ENCODE results near the gene BIRC7. TPM values are rescaled to one million over a fixed set of nuclear protein-coding genes. Genes with fewer than 3 reads are reported as not detected.

BIRC7 gene
- polyA plus RNA-seq, 1 donor from 2014 or later: not detected

DNA sequence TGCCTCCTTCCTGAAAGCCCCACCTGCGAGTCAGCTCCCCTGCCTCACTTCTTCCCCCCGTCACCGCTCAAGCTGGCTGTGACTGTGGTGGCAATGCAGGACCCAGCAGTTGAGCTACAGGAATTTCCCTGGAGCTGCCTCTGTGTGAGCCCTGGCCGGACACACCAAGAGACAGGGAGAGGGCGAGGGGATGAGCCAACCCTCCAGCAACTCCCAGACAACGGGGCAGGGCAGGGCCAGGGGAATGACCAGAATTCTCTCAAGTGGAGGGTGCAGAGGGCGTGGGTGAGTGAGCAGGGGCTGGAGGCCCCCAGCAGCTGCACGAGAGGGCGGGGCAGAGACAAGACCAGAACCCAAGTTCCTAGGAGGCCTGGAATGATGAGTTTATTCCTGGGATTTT, 32.0 kb downstream of the BIRC7 start:
- Mint-ChIP-seq H3K4me3 (peak overlapping the region in 1 of 4 donors; percentile 20), H3K4me1 (peaks cover 4 to 8% (median 6%) of the 10 kb centered on the region in 3 donors), H3K9me3 (no peaks in the 10 kb centered on the region), H3K27me3 (peaks cover 18% of the 10 kb centered on the region), H3K36me3 (peaks cover 3% of the 10 kb centered on the region), H3K27ac (no peak overlapping the region)

DNA sequence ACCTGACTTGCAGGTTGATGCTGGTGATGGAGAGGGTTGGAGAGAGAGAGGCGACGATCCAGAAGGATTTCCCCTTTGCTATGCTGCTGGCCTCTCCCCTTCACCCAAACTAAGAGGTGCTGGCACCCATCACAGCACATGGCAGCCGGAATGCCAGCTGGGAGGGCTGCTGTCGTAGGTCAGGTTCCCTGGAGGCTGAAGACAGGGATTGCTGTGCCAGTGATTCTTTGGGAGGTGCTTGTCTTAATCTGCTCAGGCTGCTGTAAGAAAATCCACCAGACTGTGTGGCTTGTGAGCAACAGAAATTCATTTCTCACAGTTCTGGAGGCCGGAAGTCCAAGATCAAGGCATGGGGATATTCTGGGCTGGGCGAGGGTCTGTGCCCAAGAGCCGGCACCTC, 32.6 kb downstream of the BIRC7 start:
- Mint-ChIP-seq H3K4me1 (peaks cover 5 to 8% (median 6%) of the 10 kb centered on the region in 3 donors), H3K27ac (no peak overlapping the region), H3K27me3 (peaks cover 14% of the 10 kb centered on the region), H3K9me3 (no peaks in the 10 kb centered on the region), H3K4me3 (peak overlapping the region in 1 of 4 donors; percentile 20), H3K36me3 (peaks cover 3% of the 10 kb centered on the region)

DNA sequence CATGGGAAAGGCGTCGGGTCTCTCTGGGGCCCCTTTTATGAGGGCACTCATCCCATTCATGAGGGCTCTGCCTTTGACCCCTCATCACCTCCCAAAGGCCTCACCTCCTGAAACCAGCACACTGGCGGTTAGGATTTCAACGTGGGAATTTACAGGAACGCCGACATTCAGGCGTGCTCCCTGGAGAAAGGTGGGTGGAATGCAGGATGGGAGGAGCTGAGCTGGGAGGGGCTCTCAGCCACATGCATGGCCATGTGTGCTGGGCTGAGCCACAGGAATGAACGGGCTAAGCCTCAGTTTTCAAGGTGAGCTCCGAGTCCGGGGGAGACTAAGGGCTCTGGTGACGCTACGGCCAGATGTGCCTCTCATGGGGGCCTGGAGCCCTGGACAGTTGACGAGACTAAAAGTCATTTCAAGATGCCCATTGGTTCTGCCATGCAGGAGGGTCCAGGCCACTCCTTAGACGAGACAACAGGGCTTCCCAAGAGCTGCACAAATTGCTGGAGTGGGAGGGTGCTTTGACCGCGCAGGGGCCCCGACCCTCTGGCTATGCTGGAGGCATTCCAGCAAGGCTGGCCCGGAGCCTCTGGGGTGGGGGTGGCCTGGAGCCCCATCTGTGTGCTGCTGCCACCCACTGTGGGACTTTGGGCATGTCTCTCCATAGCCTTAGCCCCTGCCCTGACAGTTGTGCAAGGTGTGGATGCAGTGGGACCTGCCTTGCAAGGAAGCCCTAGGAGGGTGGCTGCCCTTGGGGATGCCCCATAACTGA, 33.1 kb downstream of the BIRC7 start:
- Mint-ChIP-seq H3K4me1 (peaks cover 11 to 12% (median 11%) of the 10 kb centered on the region in 3 donors), H3K27ac (no peak overlapping the region), H3K27me3 (peaks cover 13% of the 10 kb centered on the region), H3K9me3 (no peaks in the 10 kb centered on the region), H3K4me3 (no peak overlapping the region), H3K36me3 (peaks cover 3% of the 10 kb centered on the region)

DNA sequence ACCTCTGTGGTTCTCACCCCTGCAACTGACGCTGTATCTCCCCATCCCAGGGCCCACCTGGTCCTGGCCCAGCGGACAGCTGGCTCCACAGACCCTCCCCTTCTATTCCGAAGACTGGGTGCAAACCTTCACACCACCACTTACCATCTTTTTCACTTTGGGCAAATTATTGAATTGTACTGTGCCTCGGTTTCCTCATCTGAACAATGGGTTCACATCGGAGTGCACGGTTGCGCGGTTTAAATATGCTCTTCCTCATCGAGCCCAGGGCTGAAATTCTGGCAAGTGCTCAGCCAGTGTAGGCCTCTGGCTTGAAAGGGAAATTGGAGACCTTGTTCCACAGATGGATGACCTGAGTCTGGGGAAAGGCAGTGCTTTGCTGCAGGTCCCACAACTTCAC, 34.0 kb downstream of the BIRC7 start:
- H3K4me1 Mint-ChIP-seq: peaks cover 13 to 15% (median 15%) of the 10 kb centered on the region in 3 donors
- H3K36me3 Mint-ChIP-seq: peaks cover 3% of the 10 kb centered on the region
- peak overlapping the region in 1 of 3 donors; percentile 62 for H3K27ac Mint-ChIP-seq
- no peaks in the 10 kb centered on the region for H3K9me3 Mint-ChIP-seq
- H3K4me3 Mint-ChIP-seq: peak overlapping the region in 1 of 4 donors; percentile 8
- H3K27me3 Mint-ChIP-seq: peaks cover 6% of the 10 kb centered on the region

DNA sequence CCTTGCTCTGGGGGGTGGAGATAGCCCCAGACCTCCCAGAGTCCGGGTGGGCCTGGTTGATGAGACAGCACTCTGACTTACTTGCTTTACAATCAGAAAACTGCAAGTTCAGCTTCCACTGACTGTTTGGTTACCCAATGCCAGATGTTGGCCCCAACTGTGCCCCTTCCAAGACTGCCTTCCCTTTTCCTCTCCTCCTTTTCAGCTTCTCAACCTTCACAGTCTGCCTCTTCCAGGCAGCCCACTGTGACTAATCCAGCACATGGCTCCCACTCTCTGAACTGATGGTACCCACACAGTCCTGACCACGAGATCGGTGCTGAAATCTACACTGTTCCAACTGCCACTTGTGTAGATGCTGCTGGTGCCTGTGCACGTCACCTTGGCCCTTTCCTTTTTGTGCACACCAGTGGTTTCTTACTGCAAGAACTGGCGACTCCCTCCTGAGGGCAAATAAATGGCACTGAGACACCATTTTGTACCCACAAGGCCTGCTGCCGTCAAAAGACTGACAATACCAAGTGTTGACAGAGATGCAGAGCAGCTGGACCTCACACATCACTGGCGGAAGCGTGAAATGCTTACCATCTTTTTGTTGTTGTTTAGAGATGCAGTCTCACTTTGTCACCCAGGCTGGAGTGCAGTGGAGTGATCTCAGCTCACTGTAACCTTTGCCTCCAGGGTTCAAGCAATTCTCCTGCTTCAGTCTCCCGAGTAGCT, 35.1 kb downstream of the BIRC7 start:
- H3K4me1 Mint-ChIP-seq: peaks cover 13 to 22% (median 15%) of the 10 kb centered on the region in 3 donors
- H3K9me3 Mint-ChIP-seq: no peaks in the 10 kb centered on the region
- H3K4me3 Mint-ChIP-seq: peak overlapping the region in 3 of 4 donors; percentile 33 to 92 (median 84)
- H3K27me3 Mint-ChIP-seq: peaks cover 1% of the 10 kb centered on the region
- peak overlapping the region in 1 of 3 donors; percentile 54 for H3K27ac Mint-ChIP-seq
- H3K36me3 Mint-ChIP-seq: peaks cover 3% of the 10 kb centered on the region

DNA sequence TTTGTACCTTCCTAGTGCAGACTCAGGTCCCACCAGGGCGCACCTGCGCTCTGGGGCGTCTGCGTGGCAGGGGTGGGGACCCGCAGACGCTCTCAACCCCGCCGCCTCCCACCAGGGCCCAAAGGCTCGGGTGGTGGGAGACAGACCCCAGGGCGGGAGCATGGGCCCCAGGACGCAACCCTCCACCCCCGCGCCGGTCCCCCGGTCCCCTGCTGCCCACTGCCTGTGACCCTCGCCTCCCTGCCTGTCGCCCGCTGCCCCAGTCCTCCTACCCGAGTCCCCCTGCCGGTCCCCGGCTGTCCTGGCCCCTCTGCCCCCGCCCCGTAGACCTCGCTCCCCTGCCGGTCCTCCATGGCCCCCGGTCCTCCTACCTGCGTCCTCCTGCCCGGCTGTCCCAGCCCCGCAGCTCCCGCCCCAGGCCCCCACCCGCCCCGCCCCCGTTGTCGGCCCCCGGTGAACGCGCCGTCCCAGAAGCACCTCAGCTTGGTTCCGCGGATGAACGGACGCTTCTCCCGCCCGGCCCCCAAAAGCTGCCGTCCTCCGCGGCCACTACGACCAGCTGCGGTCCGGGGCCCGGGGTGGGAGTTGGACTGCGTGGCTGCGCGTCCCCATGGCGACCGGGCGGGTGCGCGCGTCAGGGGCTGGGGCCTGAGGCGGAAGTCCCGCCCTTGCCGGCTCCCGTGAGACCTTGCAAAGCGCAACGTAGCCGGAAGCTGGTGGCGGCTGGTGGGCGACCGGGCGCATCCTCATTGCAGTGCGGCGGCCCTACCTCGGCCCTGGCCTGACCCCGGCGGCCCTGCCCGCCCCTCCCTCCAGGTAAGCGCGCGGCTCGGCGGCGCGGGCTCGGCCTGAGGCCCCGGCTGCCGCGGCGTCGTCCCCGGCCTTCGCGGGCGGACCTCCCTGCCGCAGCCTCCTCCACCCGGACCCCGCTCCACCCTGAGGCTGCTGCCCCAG, 36.7 kb downstream of the BIRC7 start, which contains the start of gene ARFGAP1:
ARFGAP1 (plus strand) TSS at position 709 of the 954 bp plus-strand sequence. CDS start 2,768 bp downstream, outside the sequence.
- H3K27me3 Mint-ChIP-seq: peaks cover 1% of the 10 kb centered on the region
- H3K36me3 Mint-ChIP-seq: peaks cover 3% of the 10 kb centered on the region
- H3K27ac Mint-ChIP-seq: peak within 1 kb of the TSS; percentile 66 to 95 (median 86)
- H3K9me3 Mint-ChIP-seq: no peaks in the 10 kb centered on the region
- H3K4me3 Mint-ChIP-seq: peak within 1 kb of the TSS; percentile 86 to 96 (median 94)
- peaks cover 13 to 22% (median 15%) of the 10 kb centered on the region in 3 donors for H3K4me1 Mint-ChIP-seq

DNA sequence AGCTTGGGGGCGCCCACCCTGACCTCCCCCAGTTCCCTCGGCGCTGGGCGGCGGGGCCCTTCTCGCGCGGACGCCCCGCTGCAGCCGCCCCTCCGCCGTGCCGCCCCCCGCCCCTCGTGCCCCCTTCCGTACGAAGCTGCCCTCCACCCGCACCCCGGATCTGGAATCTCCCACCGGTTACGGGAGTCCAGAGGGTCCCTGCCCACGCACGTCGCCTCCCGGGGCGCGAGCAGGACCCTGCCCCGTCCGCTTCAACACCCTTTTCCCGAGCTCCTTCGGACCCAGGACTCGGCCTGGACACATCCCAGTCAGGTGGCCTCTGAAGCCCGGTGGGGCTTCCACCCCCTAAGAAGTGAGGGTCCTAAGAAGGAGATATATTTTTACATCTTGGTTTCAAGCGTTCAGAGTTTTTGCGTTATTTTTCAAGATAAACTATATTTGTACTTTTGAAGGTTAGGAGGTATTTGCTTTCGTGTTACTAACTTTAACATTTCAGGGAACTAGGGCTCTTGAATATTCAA, 37.4 kb downstream of the BIRC7 start:
- Mint-ChIP-seq H3K36me3 (peaks cover 3% of the 10 kb centered on the region), H3K4me1 (peaks cover 13 to 22% (median 15%) of the 10 kb centered on the region in 3 donors), H3K27me3 (peaks cover 1% of the 10 kb centered on the region), H3K4me3 (peak overlapping the region; percentile 86 to 96 (median 94)), H3K9me3 (no peaks in the 10 kb centered on the region), H3K27ac (peak overlapping the region; percentile 66 to 95 (median 86))

DNA sequence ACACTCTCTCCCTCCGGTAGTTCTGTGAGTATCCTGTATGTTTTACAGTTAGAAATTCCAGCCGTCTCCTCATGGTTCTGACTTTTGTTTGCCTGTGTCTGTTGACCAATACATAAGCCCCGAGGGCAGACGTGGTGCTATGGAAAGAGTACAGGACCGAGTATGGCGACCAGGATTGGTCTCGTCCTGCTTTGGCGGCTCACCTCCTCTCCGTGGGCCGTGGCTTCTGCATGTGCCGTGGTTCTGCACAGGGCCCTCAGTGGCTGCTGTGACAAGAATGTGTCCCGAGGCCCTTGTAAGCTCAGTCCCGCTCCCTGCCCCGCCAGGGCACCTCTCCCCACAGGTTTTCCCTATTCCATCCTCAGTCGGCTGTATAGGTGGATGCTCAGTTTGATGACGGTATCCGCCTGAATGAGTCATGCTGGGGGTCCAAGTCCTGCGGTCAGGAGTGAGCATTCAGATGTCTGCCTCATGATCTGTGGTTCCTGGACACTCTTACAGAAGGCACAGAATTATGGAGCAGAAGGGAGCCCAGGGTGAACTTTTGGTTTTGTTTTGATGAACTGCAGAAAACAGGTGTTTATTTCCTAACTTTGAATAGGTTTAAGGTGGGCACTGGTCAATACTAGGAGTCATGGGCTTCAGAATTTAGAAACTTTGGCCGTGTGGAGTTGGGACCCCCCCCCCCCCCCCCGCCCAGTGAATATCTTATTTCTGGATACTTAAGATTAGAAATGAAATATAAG, 38.1 kb downstream of the BIRC7 start:
- Mint-ChIP-seq H3K4me3 (peak overlapping the region; percentile 86 to 96 (median 94)), H3K27me3 (peaks cover 1% of the 10 kb centered on the region), H3K4me1 (peaks cover 13 to 22% (median 15%) of the 10 kb centered on the region in 3 donors), H3K36me3 (peaks cover 3% of the 10 kb centered on the region), H3K9me3 (no peaks in the 10 kb centered on the region), H3K27ac (peak overlapping the region; percentile 66 to 95 (median 86))

DNA sequence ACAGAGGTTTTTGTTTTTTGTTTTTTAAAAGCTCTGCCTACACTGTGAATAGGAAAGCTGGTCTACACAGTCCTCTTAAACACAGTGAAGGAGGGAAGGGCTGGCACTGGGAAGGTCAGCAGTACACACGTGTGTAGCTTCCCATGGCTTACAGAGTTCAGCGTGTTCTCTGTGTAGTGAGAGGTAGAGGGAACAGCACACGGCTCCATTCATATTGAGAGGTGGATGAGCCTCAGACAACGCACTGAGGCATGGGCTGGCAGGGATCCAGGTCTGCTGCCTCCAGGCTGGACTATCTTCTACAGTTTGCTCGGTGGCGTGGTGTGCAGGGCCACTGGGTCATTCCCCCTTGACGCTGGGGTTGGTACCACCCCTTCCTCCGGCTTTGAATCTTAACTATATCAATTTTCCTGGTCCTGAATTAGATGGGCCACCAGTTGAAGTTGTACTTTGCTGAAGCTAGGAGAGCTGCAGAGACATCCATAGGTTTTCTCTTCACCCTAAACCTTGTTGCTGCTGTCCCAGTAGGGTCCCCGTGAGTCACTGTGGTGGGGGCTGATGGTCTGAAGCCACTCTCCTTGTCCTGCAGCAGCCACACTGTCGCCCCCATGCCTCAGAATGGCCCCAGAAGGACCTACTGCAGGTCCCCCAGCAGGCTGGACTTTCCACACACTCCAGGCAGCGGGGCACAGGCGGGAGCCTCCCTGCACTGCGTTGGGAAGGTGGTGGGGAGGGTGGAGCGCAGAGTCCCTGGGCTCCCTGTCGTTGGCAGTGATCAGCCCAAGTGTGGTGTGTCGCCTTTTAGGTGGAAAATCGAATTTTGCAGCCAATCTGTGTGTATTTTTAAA, 38.9 kb downstream of the BIRC7 start:
- Mint-ChIP-seq H3K36me3 (peaks cover 3% of the 10 kb centered on the region), H3K27me3 (peaks cover 1% of the 10 kb centered on the region), H3K27ac (peak overlapping the region in 1 of 3 donors; percentile 43), H3K4me1 (peaks cover 13 to 22% (median 15%) of the 10 kb centered on the region in 3 donors), H3K4me3 (peak overlapping the region in 3 of 4 donors; percentile 41 to 72 (median 48)), H3K9me3 (no peaks in the 10 kb centered on the region)

DNA sequence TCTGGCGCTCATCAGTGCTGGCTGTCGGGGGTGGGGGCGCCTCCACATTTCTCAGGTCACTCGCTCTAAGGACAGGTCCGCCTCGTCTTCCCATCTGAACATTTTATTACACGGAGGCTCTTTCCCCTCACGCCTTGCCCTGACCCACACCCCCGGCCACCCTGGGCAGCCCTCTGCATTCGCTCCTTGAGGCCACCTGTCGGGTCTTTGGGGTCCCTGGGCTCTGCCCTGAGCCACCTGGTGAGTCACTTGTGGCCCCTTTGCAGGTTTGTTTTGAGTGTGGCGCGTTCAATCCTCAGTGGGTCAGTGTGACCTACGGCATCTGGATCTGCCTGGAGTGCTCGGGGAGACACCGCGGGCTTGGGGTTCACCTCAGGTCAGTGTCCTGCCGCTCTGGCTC, 40.1 kb downstream of the BIRC7 start:
- Mint-ChIP-seq H3K27ac (no peak overlapping the region), H3K4me3 (peak overlapping the region in 1 of 4 donors; percentile 72), H3K9me3 (no peaks in the 10 kb centered on the region), H3K4me1 (peaks cover 13 to 22% (median 15%) of the 10 kb centered on the region in 3 donors), H3K36me3 (peaks cover 3% of the 10 kb centered on the region), H3K27me3 (no peaks in the 10 kb centered on the region)

DNA sequence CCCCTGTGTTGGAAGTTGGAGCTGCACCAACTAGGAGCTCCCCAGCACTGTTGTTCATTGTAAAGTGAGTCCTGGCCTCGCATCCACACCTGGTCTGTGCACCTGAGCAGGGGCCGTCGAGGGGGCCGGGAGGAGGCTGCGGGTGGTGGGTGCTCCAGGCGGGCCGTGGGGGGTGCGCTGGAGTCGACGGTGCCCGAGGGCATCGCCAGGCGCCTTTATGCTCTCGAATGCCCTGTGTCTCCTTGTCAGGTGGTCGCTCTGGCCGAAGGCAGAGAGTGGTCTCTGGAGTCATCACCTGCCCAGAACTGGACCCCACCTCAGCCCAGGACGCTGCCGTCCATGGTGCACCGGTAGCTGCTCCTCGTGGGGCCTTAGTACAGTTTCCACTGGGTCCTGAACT, 41.3 kb downstream of the BIRC7 start:
- Mint-ChIP-seq H3K9me3 (no peaks in the 10 kb centered on the region), H3K27me3 (no peaks in the 10 kb centered on the region), H3K27ac (no peak overlapping the region), H3K36me3 (no peaks in the 10 kb centered on the region), H3K4me3 (peak overlapping the region in 1 of 4 donors; percentile 70), H3K4me1 (peaks cover 8 to 16% (median 9%) of the 10 kb centered on the region in 3 donors)

DNA sequence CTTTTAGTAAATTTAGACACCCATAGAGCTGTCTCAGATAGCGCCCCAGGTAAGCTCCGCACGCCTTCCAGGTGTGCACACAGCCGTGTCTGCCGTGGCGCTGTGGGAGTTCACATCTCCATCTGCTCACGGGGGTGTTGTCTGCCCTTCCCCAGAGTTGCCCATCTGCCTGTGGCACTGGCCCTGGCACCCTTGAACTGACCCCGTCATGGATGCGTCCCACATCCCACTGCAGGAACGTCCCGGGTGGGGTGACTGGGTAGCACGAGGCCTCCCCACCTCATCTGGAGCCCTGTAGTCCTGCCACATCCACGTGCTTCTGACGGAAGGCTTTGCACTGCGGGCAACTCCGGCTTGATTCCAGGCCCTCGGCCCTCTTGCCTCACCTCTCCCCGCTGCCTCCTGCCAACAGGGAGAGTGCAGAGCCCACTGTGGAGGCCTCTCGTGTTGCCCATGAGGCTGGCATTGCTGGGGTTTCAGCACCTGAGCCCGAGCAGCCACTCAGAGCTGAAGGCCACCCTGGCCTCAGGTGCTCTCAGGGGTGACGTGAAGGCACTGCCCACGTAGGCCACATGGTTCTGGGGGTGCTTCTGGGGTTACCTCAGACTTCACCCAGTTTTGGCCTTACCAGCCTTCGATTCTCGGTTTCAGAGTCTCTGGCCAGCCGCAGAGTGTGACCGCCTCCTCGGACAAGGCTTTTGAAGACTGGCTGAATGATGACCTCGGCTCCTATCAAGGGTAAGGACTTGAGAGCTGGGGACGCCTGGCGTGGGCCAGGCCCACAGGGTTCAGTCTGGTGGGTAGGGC, 42.0 kb downstream of the BIRC7 start:
- no peaks in the 10 kb centered on the region for H3K36me3 Mint-ChIP-seq
- peak overlapping the region in 1 of 3 donors; percentile 10 for H3K27ac Mint-ChIP-seq
- H3K4me1 Mint-ChIP-seq: peaks cover 8 to 16% (median 9%) of the 10 kb centered on the region in 3 donors
- no peaks in the 10 kb centered on the region for H3K27me3 Mint-ChIP-seq
- no peaks in the 10 kb centered on the region for H3K9me3 Mint-ChIP-seq
- H3K4me3 Mint-ChIP-seq: no peak overlapping the region

All from IgD-negative memory B cell (primary cell).